K562 (cell line): Measurements from ENCODE around the gene HLCS. TPM values are rescaled to one million over a fixed set of nuclear protein-coding genes. Genes with fewer than 3 reads are reported as not detected.

ENCODE experiments used
- ATAC-seq: fragments of 200-7000 bp; cut with Tn5 transposase; 3 replicates; pipeline ENCODE4 v1.9.1; 2020; ENCODE audit warnings: moderate library complexity
- BruUV-seq: library from RNA; stranded (reverse); fragments of 400-500 nt; replicated peaks from 2 replicates; lab custom pipeline; 2021; lab: Mats Ljungman, UMichigan
- CTCF ChIA-PET: fragments of 300-600 bp; formaldehyde crosslinking; extraction: SDS; loops from one replicate; lab custom pipeline; 2021; ENCODE audit warnings: low intra/inter-chr PET ratio; lab: Yijun Ruan, JAX
- POLR2A ChIA-PET: fragments of 300-600, 350-650 bp; sonication (Branson Sonifier 250); formaldehyde crosslinking; extraction: SDS; loops from one replicate; lab custom pipeline; 2021; ENCODE audit warnings: antibody characterized with exemption, inconsistent platforms; lab: Yijun Ruan, JAX
- DNase-seq, 4 experiments: peaks; one replicate each; pipeline versions ENCODE4 v3.0.0 to v3.0.0-alpha.2; 2011 to 2018; ENCODE audit warnings: low spot score in 3 of 4, mixed read lengths in 3 of 4; ENCODE audit errors: extremely low read depth in 1 of 4
- FAIRE-seq: peaks from 2 replicates; lab custom pipeline; 2011; peaks lifted over from hg19 to GRCh38; lab: Jason Lieb, UNC
- H2AFZ ChIP-seq: 2 replicates; pipeline ENCODE4 v1.6.0; 2011; ENCODE audit warnings: low read depth, low read length, control low read depth, inconsistent platforms
- H3K27ac ChIP-seq: fragments of 200-600 bp; 3 replicates; pipeline ENCODE4 v1.8.0; 2011; ENCODE audit warnings: low read depth, mild to moderate bottlenecking, control low read depth, inconsistent platforms, low read length, moderate library complexity, mixed read lengths; ENCODE audit errors: extremely low read depth
- H3K27me3 ChIP-seq, 2 experiments: fragments of 300-600 bp in 1 of 2; 2 replicates in 1 of 2; 3 replicates in 1 of 2; pipeline versions ENCODE4 v1.6.0 to v1.8.0; 2011; ENCODE audit warnings: inconsistent platforms in 2 of 2, low read length in 2 of 2, mild to moderate bottlenecking in 1 of 2, mixed read lengths in 1 of 2, moderate library complexity in 1 of 2; ENCODE audit not compliant: control insufficient read depth in 2 of 2, insufficient read depth in 2 of 2
- H3K36me3 ChIP-seq: fragments of 300-600 bp; 3 replicates; pipeline ENCODE4 v1.8.0; 2011; ENCODE audit warnings: mild to moderate bottlenecking, low read length, inconsistent platforms; ENCODE audit not compliant: control insufficient read depth, insufficient read depth
- H3K4me1 ChIP-seq, 2 experiments: fragments of 200-600 bp in 1 of 2; replicated peaks in 1 of 2; 2 replicates in 1 of 2; 3 replicates in 1 of 2; pipeline versions ENCODE4 v1.5.1 to v1.8.0; 2011; ENCODE audit warnings: inconsistent platforms in 2 of 2, low read length in 2 of 2, mild to moderate bottlenecking in 1 of 2, mixed read lengths in 1 of 2, moderate library complexity in 1 of 2; ENCODE audit not compliant: control insufficient read depth in 2 of 2, insufficient read depth in 2 of 2
- H3K4me2 ChIP-seq: 2 replicates; pipeline ENCODE4 v1.6.1; 2011; ENCODE audit warnings: low read length, control low read depth, inconsistent platforms, mixed read lengths; ENCODE audit not compliant: insufficient read depth
- H3K4me3 ChIP-seq: fragments of 200-600 bp; sonication (generic), shearing (Covaris generic); 2 replicates; pipeline ENCODE4 v1.5.1; 2016; ENCODE audit warnings: control low read depth, inconsistent platforms
- H3K79me2 ChIP-seq: fragments of 200-600 bp; 3 replicates; pipeline ENCODE4 v1.8.0; 2011; ENCODE audit warnings: low read length, inconsistent platforms; ENCODE audit not compliant: control insufficient read depth, insufficient read depth
- H3K9ac ChIP-seq, 2 experiments: 2 replicates each; pipeline versions ENCODE4 v1.6.0 to v1.6.1; 2011; ENCODE audit warnings: low read depth in 2 of 2, low read length in 2 of 2, control low read depth in 1 of 2, inconsistent platforms in 1 of 2, mild to moderate bottlenecking in 1 of 2, mixed read lengths in 1 of 2; ENCODE audit not compliant: insufficient read depth in 1 of 2
- H3K9me1 ChIP-seq: one replicate; pipeline ENCODE4 v1.6.0; 2011; ENCODE audit warnings: inconsistent platforms, mild to moderate bottlenecking, low read length, moderate library complexity; ENCODE audit not compliant: control insufficient read depth, insufficient read depth
- H3K9me3 ChIP-seq: replicated peaks from 2 replicates; pipeline ENCODE4 v1.5.1; 2011; ENCODE audit warnings: low read depth, low read length, inconsistent platforms; ENCODE audit not compliant: control insufficient read depth, insufficient read depth
- H4K20me1 ChIP-seq: replicated peaks from 2 replicates; pipeline ENCODE4 v1.6.1; 2011; ENCODE audit warnings: low read length, inconsistent platforms, mixed read lengths; ENCODE audit not compliant: control insufficient read depth, insufficient read depth
- BRD4 ChIP-seq: fragments of 200-600 bp; sonication (generic); IDR thresholded peaks from 2 replicates; pipeline ENCODE4 v1.6.1; 2017; ENCODE audit warnings: inconsistent platforms
- CEBPB ChIP-seq: fragments of 450-650 bp; IDR thresholded peaks from 2 replicates; pipeline ENCODE4 v1.6.1; 2016; ENCODE audit warnings: missing genetic modification characterization, missing compliant biosample characterization
- CEBPG ChIP-seq, 3 experiments: fragments of 200-800 bp in 1 of 3; sonication (Bioruptor generic) in 1 of 3; sonication (generic) in 1 of 3; formaldehyde crosslinking in 1 of 3; IDR thresholded peaks in 2 of 3; conservative IDR thresholded peaks in 1 of 3; 2 replicates each; pipeline versions ENCODE4 v1.6.1 to v1.8.0; 2016 to 2022; ENCODE audit warnings: missing compliant biosample characterization in 2 of 3, missing genetic modification characterization in 2 of 3, mild to moderate bottlenecking in 1 of 3, missing genetic modification reagents in 1 of 3
- CSDE1 ChIP-seq, 2 experiments: fragments of 450-650 bp; IDR thresholded peaks; 2 replicates each; pipeline ENCODE4 v1.6.1; 2016; ENCODE audit warnings: mild to moderate bottlenecking in 1 of 2
- HNRNPH1 ChIP-seq: fragments of 200-400 bp; formaldehyde crosslinking; optimal IDR thresholded peaks from 2 replicates; pipeline ENCODE3; 2017; ENCODE audit warnings: low read depth, mild to moderate bottlenecking, low read length, moderate library complexity
- SETDB1 ChIP-seq: IDR thresholded peaks from one replicate; pipeline ENCODE4 v1.6.1; 2012; ENCODE audit warnings: low read length, control low read depth, inconsistent platforms
- ZNF766 ChIP-seq: fragments of 200-800 bp; sonication (Bioruptor generic); conservative IDR thresholded peaks from 2 replicates; pipeline ENCODE4 v1.6.1; 2016; ENCODE audit warnings: missing genetic modification characterization, missing compliant biosample characterization
- WGBS: fragments of 100-300 bp; shearing (Covaris generic); methylation state at CpG from one replicate; pipeline ENCODE4 v1.1.6; 2016; ENCODE audit warnings: low coverage, mixed read lengths; ENCODE audit not compliant: insufficient coverage; ENCODE audit errors: missing lambda C conversion rate; 5-methylcytosine and 5-hydroxymethylcytosine counted together
- in situ Hi-C: fragments of 300-500 bp; cut with MboI; formaldehyde crosslinking; loops from 4 replicates; pipeline ENCODE4 v1.15.0; 2018; ENCODE audit warnings: inconsistent platforms, mixed read lengths
- intact Hi-C: fragments of 100-400 bp; cut with micrococcal nuclease; formaldehyde crosslinking; loops from 2 replicates; pipeline ENCODE4 v1.14.2; 2022
- polyA plus RNA-seq, 8 experiments: library from polyadenylated mRNA; depleted of rRNA in 4 of 8; stranded (reverse) in 5 of 8; unstranded in 3 of 8; fragments of >200 nt; fragmentation: Nextera tagmentation in 2 of 8; fragmentation: Illumina TruSeq in 1 of 8; extraction: Ambion mirVana in 2 of 8; extraction: Trizol in 1 of 8; gene quantifications; 2 replicates each; pipeline versions ENCODE4 v1.2.1 to v1.2.3, GENCODE V29; 2011 to 2014; ENCODE audit warnings: inconsistent platforms in 1 of 8, missing spikeins in 1 of 8
- total RNA-seq, 7 experiments: library from RNA; depleted of rRNA in 6 of 7; stranded (reverse); fragments of >200 nt in 6 of 7; fragmentation: Illumina TruSeq in 2 of 7; extraction: Trizol in 2 of 7; gene quantifications; 2 replicates each; pipeline versions ENCODE4 v1.2.1 to v1.2.3, GENCODE V29; 2011 to 2021; ENCODE audit warnings: low replicate concordance in 1 of 7
- TF ChIP-seq, protein P1 (sequence below), 3 experiments: fragments of 200-800 bp in 1 of 3; fragments of 250-450 bp in 1 of 3; fragments of 450-650 bp in 1 of 3; sonication (Bioruptor Pico) in 1 of 3; sonication (Bioruptor generic) in 1 of 3; formaldehyde crosslinking in 1 of 3; IDR thresholded peaks; 2 replicates each; pipeline versions ENCODE4 v1.6.1 to v1.8.0; 2016 to 2022; ENCODE audit warnings: mild to moderate bottlenecking in 2 of 3, missing genetic modification characterization in 2 of 3, missing compliant biosample characterization in 1 of 3, moderate library complexity in 1 of 3
- TF ChIP-seq, protein P2 (sequence below): fragments of 450-650 bp; IDR thresholded peaks from 2 replicates; pipeline ENCODE4 v1.6.1; 2017; ENCODE audit warnings: antibody characterized with exemption

The HLCS gene
- total and polyA plus RNA-seq, 9 of the 15 experiments (the other 6 are each of a cell fraction or from before 2014, with no cell fraction given): 3.0 to 21.5 (median 17.1) TPM

DNA sequence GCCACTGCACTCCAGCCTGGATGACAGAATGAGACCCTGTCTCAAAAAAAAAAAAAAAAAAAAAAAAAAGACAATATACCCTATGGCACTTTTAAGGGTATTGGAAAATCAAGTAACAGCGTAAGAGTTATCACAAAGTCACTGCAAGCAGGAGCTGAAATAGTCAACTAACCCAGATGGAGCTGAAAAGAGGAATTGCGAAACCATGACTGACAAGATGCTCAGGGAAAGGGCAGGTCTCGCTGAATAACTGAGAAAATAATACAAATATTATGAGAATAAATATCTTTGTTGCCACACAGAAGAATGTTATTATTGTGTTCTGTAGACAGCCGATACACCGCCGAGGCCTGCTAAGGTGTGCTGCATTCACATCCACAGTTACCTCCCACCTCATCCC lies 17.8 kb downstream of the HLCS start:
- intact Hi-C loops (no loop called here), in situ Hi-C loops (no loop called here)
- H3K4me1 ChIP-seq: peaks cover 0 to 9% of the 10 kb centered on the region in 2 experiments; a peak in 3 of 5 replicates
- H3K27ac ChIP-seq: no peak overlapping the region
- no peaks in the 10 kb centered on the region for H3K27me3 ChIP-seq
- DNase-seq (no peak), ATAC-seq (no peak), FAIRE-seq (no peak)
- 92% methylated on average over 6 of the region's 6 CpGs for WGBS
- H3K4me2 ChIP-seq: no peak overlapping the region
- ChIA-PET CTCF (no interaction called here), POLR2A (interaction anchor here (0.6 to 1.3 kb wide), 3 partner anchors 11 to 1104 kb away, joined by 3 to 5 read pairs (median 4); no protein-coding TSS in a partner anchor)
- no peak overlapping the region for H2AFZ ChIP-seq
- H3K9me3 ChIP-seq: no peaks in the 10 kb centered on the region
- no peak overlapping the region for H3K9ac ChIP-seq
- no peaks in the 10 kb centered on the region for H3K9me1 ChIP-seq
- H3K4me3 ChIP-seq: no peak overlapping the region
- peaks cover 13% of the 10 kb centered on the region; the same call in 2 of the 3 replicates for H3K36me3 ChIP-seq
- no peaks in the 10 kb centered on the region for H4K20me1 ChIP-seq
- no TSS peak for BruUV-seq
- H3K79me2 ChIP-seq: no peaks in the 10 kb centered on the region
- TF ChIP-seq CEBPB (peak; percentile 84), CEBPG (CRISPR knock-in tag; IDR thresholded peaks at IDR 0.05) (no peak; the same call in 1 of the 2 replicates), CEBPG (tag; conservative IDR thresholded peaks at IDR 0.05 in 1 of 2, IDR thresholded peaks at IDR 0.05 in 1 of 2) (peak; percentile 45 to 63; a peak in 3 of 4 replicates), HNRNPH1 (no peak)

DNA sequence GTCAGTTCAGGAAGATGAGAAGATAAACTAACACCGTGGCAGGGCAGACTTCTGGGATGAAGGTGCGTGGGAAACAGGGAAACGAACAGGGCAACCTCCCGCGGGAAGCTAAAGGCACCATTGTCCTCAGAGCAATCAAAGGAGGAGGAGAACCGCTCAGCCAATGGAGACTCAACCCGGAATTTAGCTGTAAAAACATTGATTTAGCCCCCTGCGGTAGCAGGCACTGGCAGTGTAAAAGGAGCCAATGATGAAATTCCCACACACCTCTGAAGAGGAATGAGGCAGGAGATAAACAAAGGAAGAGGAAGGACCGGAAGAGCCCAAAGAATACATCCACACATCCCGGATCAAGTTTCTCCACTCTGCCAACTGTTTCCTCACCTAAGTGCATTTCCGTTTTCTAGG lies 19.5 kb downstream of the HLCS start:
- peaks cover 0 to 9% of the 10 kb centered on the region in 2 experiments; a peak in 3 of 5 replicates for H3K4me1 ChIP-seq
- no peak for DNase-seq
- no peak overlapping the region for H3K9ac ChIP-seq
- no peak overlapping the region for H2AFZ ChIP-seq
- no peaks in the 10 kb centered on the region for H3K27me3 ChIP-seq
- POLR2A ChIA-PET: interaction anchor here (0.6 to 2.7 kb wide), 5 partner anchors 8 to 773 kb away, joined by 3 to 10 read pairs (median 3); partner anchors contain the start of gene HLCS
- CTCF ChIA-PET: no interaction called here
- H3K9me3 ChIP-seq: no peaks in the 10 kb centered on the region
- no peak overlapping the region for H3K4me3 ChIP-seq
- H3K9me1 ChIP-seq: no peaks in the 10 kb centered on the region
- H3K79me2 ChIP-seq: no peaks in the 10 kb centered on the region
- in situ Hi-C loops (no loop called here), intact Hi-C loops (no loop called here)
- no peak overlapping the region for H3K27ac ChIP-seq
- no peak overlapping the region for H3K4me2 ChIP-seq
- H4K20me1 ChIP-seq: no peaks in the 10 kb centered on the region
- H3K36me3 ChIP-seq: peaks cover 13% of the 10 kb centered on the region; the same call in 2 of the 3 replicates
- FAIRE-seq: no peak
- no TSS peak for BruUV-seq
- 75% methylated on average over 11 of the region's 11 CpGs for WGBS
- no peak for ATAC-seq
- TF ChIP-seq BRD4 (no peak), SETDB1 (no peak), ZNF766 (CRISPR knock-in tag) (no peak), CSDE1 (IDR thresholded peaks at IDR 0.05) (no peak)
- TF ChIP-seq, protein P1, sequence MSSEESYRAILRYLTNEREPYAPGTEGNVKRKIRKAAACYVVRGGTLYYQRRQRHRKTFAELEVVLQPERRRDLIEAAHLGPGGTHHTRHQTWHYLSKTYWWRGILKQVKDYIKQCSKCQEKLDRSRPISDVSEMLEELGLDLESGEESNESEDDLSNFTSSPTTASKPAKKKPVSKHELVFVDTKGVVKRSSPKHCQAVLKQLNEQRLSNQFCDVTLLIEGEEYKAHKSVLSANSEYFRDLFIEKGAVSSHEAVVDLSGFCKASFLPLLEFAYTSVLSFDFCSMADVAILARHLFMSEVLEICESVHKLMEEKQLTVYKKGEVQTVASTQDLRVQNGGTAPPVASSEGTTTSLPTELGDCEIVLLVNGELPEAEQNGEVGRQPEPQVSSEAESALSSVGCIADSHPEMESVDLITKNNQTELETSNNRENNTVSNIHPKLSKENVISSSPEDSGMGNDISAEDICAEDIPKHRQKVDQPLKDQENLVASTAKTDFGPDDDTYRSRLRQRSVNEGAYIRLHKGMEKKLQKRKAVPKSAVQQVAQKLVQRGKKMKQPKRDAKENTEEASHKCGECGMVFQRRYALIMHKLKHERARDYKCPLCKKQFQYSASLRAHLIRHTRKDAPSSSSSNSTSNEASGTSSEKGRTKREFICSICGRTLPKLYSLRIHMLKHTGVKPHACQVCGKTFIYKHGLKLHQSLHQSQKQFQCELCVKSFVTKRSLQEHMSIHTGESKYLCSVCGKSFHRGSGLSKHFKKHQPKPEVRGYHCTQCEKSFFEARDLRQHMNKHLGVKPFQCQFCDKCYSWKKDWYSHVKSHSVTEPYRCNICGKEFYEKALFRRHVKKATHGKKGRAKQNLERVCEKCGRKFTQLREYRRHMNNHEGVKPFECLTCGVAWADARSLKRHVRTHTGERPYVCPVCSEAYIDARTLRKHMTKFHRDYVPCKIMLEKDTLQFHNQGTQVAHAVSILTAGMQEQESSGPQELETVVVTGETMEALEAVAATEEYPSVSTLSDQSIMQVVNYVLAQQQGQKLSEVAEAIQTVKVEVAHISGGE (CRISPR knock-in tag; IDR thresholded peaks at IDR 0.05): no peak
- TF ChIP-seq, protein P2, sequence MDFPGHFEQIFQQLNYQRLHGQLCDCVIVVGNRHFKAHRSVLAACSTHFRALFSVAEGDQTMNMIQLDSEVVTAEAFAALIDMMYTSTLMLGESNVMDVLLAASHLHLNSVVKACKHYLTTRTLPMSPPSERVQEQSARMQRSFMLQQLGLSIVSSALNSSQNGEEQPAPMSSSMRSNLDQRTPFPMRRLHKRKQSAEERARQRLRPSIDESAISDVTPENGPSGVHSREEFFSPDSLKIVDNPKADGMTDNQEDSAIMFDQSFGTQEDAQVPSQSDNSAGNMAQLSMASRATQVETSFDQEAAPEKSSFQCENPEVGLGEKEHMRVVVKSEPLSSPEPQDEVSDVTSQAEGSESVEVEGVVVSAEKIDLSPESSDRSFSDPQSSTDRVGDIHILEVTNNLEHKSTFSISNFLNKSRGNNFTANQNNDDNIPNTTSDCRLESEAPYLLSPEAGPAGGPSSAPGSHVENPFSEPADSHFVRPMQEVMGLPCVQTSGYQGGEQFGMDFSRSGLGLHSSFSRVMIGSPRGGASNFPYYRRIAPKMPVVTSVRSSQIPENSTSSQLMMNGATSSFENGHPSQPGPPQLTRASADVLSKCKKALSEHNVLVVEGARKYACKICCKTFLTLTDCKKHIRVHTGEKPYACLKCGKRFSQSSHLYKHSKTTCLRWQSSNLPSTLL: no peak
